Activated T-helper 17 cell treated with anti-CD3 and anti-CD28 coated beads, Interleukin-2, amount 50 U/mL, for 72 hours (primary cell): ENCODE data around the gene KCNJ6. TPM values are rescaled to one million over a fixed set of nuclear protein-coding genes. Genes with fewer than 3 reads are reported as not detected.
A peak's percentile ranks its signal among the peaks of the same experiment; 100 is the strongest.
"Not testable (repeated sequence)": the region's sequence is repeated elsewhere in the genome, so short reads cannot be mapped to it uniquely, and the experiment has no call there.

Experiments used
- ATAC-seq: fragments of 150-1000 bp; cut with Tn5 transposase; replicated peaks from 2 replicates; pipeline ENCODE4 v1.10.0; 2021; ENCODE audit warnings: mild to moderate bottlenecking, moderate library complexity
- H3K27ac Mint-ChIP-seq: one replicate; pipeline ENCODE4 v1.8.0; 2022; ENCODE audit warnings: mixed read lengths
- H3K27me3 Mint-ChIP-seq: one replicate; pipeline ENCODE4 v1.8.0; 2022; ENCODE audit warnings: mixed read lengths
- H3K36me3 Mint-ChIP-seq: one replicate; pipeline ENCODE4 v1.8.0; 2022; ENCODE audit warnings: low read depth, mild to moderate bottlenecking, mixed read lengths
- H3K4me1 Mint-ChIP-seq: one replicate; pipeline ENCODE4 v1.8.0; 2022; ENCODE audit warnings: mixed read lengths
- H3K4me3 Mint-ChIP-seq: one replicate; pipeline ENCODE4 v1.8.0; 2022; ENCODE audit warnings: mild to moderate bottlenecking, mixed read lengths
- H3K9me3 Mint-ChIP-seq: one replicate; pipeline ENCODE4 v1.8.0; 2022; ENCODE audit warnings: mixed read lengths
- total RNA-seq, 2 donors: library from RNA; stranded (reverse); gene quantifications; one replicate each; pipeline ENCODE4 v1.2.3, GENCODE V29; 2022

The KCNJ6 gene
- total RNA-seq, 2 donors from 2014 or later = not detected

DNA sequence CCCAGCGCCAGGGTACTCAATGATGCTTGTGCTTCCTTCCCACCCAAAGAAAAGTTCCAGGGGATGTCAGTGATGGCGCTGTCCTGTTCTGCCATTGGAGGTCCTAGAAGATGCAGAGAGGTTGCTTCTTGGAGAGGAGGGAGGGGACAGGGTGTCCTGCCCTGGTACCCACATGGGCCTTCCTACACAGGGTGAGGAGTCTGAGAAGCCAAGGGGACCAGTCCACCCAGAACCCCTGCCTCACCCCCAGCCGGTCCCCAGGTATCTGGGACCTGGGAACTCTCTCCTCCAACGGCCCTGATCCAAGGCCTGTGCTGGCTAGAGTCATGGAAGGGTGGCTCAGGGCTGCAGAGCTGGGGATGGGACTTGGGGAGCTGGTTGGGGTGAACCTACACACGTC lies 259.4 kb downstream of the KCNJ6 start:
- peaks cover 6% of the 10 kb centered on the region for H3K27me3 Mint-ChIP-seq
- no peak overlapping the region for H3K4me3 Mint-ChIP-seq
- no peaks in the 10 kb centered on the region for H3K4me1 Mint-ChIP-seq
- H3K27ac Mint-ChIP-seq = no peak overlapping the region
- no peak for ATAC-seq
- H3K36me3 Mint-ChIP-seq = no peaks in the 10 kb centered on the region
- H3K9me3 Mint-ChIP-seq = no peaks in the 10 kb centered on the region

DNA sequence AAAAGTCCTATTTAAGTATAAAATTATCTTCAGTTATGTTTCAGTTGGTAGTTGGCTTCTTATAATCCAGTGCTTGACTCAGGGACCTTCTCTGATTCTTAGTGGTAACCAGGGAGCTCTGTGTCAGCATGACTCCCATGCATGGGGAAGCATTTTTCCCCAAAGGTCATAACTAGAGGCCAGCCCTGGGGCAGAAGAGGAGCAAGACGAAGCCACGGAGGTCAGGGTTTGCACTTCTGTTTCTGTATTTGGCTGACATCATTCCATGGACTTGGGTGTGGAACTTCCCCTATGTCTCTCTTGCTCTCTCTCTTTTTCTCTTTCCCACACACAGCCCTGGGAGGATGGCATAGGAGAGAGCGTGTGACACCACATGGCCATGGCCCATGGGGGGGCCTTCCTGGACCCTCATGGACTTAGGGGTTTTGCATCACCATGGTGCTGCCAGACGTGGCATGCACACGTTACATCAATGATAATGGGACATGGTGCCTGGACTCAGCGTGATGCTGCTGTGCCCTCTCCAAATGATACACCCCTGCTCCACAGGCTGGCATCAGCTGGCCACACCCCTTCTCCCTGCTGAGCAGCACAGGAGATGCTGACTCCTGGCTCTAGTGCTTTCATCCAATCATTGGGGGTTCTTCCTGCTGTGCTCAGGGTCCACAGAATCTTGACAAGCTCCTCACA lies 260.5 kb downstream of the KCNJ6 start:
- Mint-ChIP-seq H3K4me3 (no peak overlapping the region), H3K4me1 (no peaks in the 10 kb centered on the region), H3K27me3 (peaks cover 6% of the 10 kb centered on the region), H3K9me3 (no peaks in the 10 kb centered on the region), H3K36me3 (no peaks in the 10 kb centered on the region), H3K27ac (no peak overlapping the region)
- no peak for ATAC-seq

DNA sequence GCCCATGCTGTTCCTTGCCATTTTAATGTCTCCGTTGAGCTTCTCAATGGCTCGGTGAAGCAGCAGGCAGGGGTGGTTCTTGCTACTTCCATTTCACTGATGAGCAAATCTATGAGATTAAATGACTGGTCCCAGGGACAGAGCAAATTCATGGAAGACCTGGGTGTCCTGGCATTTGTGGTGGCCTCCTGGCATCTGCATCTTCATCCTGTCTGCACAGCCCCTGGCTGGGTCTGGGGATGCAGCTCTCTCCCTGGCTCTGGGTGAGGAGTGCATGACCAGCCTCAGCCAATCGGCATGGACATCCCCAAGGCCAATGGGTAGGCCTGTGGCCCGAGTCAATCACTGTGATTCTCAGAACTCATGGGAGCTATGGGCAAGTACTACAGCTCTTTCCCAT lies 261.7 kb downstream of the KCNJ6 start:
- ATAC-seq = no peak
- peaks cover 6% of the 10 kb centered on the region for H3K27me3 Mint-ChIP-seq
- H3K9me3 Mint-ChIP-seq = no peaks in the 10 kb centered on the region
- H3K4me3 Mint-ChIP-seq = no peak overlapping the region
- no peaks in the 10 kb centered on the region for H3K36me3 Mint-ChIP-seq
- H3K27ac Mint-ChIP-seq = no peak overlapping the region
- H3K4me1 Mint-ChIP-seq = no peaks in the 10 kb centered on the region

DNA sequence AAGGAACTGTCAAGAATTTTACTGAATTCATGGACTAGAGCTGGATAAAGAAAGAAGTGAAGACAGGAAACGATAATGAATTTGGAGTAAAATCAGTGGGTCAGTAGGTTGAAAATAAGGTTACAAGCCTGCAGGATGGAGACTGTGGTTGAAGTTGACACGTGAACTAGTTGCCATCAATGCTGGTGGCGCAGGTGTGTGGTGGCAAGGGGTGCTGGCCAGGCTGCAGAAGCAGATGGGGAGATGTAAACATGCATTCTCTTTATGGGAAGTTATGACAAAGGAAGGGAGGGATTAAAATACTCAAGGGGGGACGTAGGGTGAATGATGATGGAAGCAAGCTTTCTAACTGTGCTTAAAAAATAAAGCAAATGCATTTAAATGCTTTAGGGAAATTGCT lies 263.1 kb downstream of the KCNJ6 start:
- H3K4me1 Mint-ChIP-seq = no peaks in the 10 kb centered on the region
- no peaks in the 10 kb centered on the region for H3K36me3 Mint-ChIP-seq
- no peak for ATAC-seq
- no peak overlapping the region for H3K27ac Mint-ChIP-seq
- H3K4me3 Mint-ChIP-seq = no peak overlapping the region
- H3K27me3 Mint-ChIP-seq = peaks cover 6% of the 10 kb centered on the region
- H3K9me3 Mint-ChIP-seq = no peaks in the 10 kb centered on the region

DNA sequence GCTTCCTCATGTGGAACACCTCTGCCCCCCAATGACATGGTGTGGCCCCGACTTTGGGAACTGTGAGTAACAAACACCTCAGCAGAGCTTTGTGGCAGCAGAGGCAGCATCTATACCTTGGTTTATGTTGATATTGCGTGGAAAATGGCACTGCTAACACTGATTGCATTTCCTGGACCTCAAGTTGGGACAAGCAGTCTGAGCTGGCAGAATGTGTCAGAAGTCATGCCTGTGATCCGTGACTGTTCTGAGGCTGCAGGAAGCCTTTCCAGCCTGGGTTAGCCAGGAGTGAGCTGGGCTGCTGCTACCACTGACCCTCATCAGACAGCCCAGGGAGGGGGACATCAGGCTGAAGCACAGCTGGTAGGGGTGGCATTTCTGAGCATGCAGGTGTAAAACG lies 268.5 kb downstream of the KCNJ6 start:
- Mint-ChIP-seq H3K27me3 (peaks cover 17% of the 10 kb centered on the region), H3K36me3 (no peaks in the 10 kb centered on the region), H3K27ac (no peak overlapping the region), H3K4me1 (no peaks in the 10 kb centered on the region), H3K4me3 (no peak overlapping the region), H3K9me3 (no peaks in the 10 kb centered on the region)
- ATAC-seq = no peak

DNA sequence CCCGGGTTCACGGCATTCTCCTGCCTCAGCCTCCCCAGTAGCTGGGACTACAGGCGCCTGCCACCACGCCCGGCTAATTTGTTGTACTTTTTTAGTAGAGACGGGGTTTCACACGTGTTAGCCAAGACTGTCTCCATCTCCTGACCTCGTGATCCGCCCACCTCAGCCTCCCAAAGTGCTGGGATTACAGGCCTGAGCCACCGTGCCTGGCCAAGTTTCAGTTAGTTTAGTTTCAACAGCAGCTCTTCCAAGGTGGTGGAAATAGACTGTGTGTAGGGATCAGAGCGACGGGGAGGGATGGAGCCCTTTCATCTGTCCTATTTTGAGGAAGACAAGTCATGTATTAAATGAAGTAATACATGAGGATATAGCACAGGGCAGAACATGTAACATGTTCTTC lies 269.5 kb downstream of the KCNJ6 start:
- not testable (repeated sequence) for H3K27ac Mint-ChIP-seq, H3K36me3 Mint-ChIP-seq, H3K4me1 Mint-ChIP-seq, H3K9me3 Mint-ChIP-seq, H3K4me3 Mint-ChIP-seq, ATAC-seq
- H3K27me3 Mint-ChIP-seq = peaks cover 27% of the 10 kb centered on the region

DNA sequence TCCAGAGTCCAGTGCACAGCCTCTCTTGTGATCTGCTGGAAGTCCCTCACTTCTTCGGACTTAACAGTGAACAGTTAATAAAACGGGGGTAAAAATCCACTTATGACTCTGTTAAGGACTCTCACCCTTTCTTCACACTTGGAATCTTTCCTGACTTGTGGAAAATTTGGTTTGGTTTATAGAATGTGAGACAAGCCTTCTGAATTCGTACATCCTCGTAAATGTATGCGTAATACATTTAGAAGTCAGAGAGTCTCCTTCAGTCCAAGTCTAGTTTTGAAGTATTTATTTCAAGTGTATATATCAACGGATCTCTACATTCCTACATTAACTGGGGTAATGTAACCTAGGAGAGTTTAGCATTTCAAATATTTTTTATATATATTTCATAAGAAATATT lies 270.4 kb downstream of the KCNJ6 start:
- Mint-ChIP-seq H3K9me3 (no peaks in the 10 kb centered on the region), H3K27ac (no peak overlapping the region), H3K4me1 (no peaks in the 10 kb centered on the region), H3K36me3 (no peaks in the 10 kb centered on the region), H3K4me3 (no peak overlapping the region), H3K27me3 (peaks cover 34% of the 10 kb centered on the region)
- ATAC-seq = no peak

DNA sequence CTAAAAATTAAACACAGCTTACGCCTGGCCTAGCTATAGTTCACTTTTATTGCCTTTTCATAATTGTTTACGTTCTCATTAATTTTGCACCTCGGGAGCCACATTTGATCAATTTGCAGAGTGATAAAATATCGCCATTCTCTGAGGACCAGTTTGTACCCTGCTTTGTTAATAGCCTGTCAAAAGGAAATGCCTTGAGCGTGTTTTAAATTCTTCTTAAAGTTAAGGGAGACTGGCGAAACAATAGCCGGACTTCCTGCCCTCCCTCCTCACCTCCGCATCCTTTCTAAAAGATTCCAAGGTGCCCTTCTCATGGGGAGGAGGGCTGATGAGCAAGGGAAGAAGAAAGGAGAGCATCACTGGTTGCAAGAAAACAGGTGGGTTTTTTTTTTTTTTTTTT lies 271.6 kb downstream of the KCNJ6 start:
- Mint-ChIP-seq H3K9me3 (no peaks in the 10 kb centered on the region), H3K27ac (no peak overlapping the region), H3K4me1 (no peaks in the 10 kb centered on the region), H3K4me3 (no peak overlapping the region), H3K36me3 (no peaks in the 10 kb centered on the region), H3K27me3 (peaks cover 40% of the 10 kb centered on the region)
- no peak for ATAC-seq

DNA sequence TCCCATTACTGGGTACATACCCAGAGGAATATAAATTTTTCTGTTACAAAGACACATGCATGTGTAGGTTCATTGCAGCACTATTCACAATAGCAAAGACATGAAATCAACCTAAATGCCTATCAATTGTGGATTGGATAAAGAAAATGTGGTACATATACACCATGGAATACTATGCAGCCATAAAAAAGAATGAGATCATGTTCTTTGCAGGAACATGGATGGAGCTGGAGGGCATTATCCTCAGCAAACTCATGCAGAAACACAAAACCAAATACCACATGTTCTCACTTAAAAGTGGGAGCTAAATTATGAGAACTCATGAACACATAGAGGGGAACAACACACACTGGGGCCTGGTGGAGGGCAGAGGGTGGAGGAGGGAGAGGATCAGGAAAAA lies 272.4 kb downstream of the KCNJ6 start:
- H3K9me3 Mint-ChIP-seq, H3K4me3 Mint-ChIP-seq, H3K36me3 Mint-ChIP-seq, H3K27ac Mint-ChIP-seq, H3K4me1 Mint-ChIP-seq, ATAC-seq: not testable (repeated sequence)
- peaks cover 41% of the 10 kb centered on the region for H3K27me3 Mint-ChIP-seq

DNA sequence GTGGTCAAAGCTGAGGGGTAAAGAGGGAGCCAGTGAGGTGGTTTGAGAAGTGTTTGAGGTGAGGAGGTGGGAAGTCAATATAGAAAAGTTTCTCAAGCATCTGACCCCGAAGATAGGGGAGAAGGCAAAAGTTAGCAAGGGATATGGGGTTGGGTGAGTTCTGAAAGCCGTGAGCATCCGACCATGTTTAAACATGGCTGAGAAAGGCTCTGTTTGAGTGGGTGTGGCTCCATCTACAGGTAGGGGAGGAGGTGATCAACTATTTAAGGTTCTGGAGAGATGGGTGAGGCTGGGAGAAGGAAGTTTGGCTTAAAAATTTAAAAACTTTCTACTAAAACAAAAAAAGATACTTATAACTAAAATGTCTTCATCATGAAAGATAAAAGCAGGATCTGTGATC lies 273.8 kb downstream of the KCNJ6 start:
- Mint-ChIP-seq H3K4me3 (no peak overlapping the region), H3K27me3 (peaks cover 39% of the 10 kb centered on the region), H3K36me3 (no peaks in the 10 kb centered on the region), H3K27ac (no peak overlapping the region), H3K4me1 (no peaks in the 10 kb centered on the region), H3K9me3 (no peaks in the 10 kb centered on the region)
- peak; percentile 64 for ATAC-seq

DNA sequence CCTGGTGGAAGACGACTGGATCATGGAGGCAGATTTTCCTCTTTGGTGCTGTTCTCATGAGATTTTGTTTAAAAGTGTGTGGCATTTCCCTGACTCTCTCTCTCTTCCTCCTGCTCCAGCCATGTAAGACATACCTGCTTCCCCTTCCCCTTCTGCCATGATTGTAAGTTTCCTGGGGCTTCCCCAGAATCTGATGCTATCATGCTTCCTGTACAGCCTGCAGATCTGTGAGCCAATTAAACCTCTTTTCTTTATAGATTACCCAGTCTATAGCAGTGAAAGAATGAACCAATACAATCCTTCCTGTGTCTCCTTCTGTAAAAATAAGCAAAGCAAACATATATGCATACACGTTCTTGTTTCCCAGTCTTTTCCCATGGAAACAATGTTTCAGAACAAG lies 276.5 kb downstream of the KCNJ6 start:
- no peak for ATAC-seq
- H3K27ac Mint-ChIP-seq = no peak overlapping the region
- H3K36me3 Mint-ChIP-seq = no peaks in the 10 kb centered on the region
- H3K27me3 Mint-ChIP-seq = peaks cover 41% of the 10 kb centered on the region
- H3K4me3 Mint-ChIP-seq = no peak overlapping the region
- no peaks in the 10 kb centered on the region for H3K9me3 Mint-ChIP-seq
- no peaks in the 10 kb centered on the region for H3K4me1 Mint-ChIP-seq

DNA sequence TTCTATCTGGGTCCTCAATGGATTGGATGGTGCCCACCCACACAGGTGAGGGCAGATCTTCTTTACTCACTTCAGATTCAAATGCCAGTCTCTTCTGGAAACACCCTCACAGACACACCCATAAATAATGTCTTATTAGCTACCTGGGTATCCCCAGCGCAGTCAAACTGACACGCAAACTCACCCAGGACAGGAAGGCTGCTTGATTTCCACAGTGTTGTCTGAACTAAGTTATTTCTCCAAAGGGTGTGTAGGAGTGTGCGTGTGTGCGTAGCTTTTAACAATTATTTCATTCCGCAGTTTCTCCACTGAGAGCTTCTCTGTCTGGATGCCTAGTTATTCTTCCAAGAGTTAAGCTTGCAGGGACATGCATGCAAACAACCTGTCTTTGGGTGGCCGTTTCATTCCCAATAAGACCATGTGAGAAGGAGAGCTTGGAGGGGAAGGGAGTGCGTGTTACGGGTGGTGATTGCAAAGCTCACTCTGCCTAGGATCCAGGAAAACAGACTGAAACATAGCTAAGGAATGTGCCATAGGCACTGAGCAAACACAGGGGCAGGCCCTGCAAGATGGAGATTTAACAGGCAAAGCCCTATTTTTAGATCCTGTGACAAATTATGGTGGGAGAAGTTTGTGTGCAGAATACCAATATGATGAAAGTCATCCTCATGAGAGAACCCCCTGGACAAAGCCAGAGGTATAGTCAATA lies 280.0 kb downstream of the KCNJ6 start:
- peaks cover 33% of the 10 kb centered on the region for H3K27me3 Mint-ChIP-seq
- no peak for ATAC-seq
- H3K9me3 Mint-ChIP-seq = no peaks in the 10 kb centered on the region
- H3K36me3 Mint-ChIP-seq = no peaks in the 10 kb centered on the region
- H3K4me3 Mint-ChIP-seq = no peak overlapping the region
- H3K27ac Mint-ChIP-seq = no peak overlapping the region
- peaks cover 4% of the 10 kb centered on the region for H3K4me1 Mint-ChIP-seq

DNA sequence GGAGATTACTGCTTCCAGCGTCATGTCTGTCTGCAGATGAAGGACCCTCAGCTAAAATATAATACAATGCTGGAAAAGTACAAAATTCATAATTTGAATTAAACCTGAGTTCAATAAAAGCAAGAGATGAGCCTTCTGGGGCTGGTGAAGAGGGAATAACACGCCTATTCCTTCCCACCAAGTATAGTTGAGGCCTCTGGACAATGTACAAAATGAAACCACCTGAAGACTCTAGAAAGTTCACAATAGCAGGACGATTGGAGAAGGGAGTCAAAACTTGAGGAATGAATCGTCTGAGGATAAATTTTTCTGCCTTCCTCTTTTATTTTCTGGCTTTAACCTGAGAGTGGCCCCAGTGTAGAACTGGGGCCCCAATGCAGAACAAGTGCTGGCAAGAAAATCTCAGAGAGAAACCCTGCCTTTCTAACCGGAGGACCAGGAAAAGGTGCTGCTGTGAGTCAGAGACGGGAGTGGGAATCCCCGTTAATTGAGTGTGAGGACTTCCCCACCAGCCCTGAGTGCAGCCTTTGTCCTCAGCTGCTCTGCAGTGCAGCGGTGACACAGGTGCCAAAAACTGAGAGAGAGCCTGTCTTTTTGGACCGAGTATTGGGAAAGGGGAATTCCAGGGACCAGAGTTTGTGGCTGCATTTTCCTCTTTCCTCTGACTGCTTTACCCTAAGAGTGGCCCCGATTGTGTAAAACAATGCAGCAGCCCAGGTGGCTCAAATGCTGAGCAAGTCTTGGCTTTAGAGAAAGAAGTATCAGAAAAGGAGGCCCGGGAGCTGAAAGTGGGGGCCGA lies 284.7 kb downstream of the KCNJ6 start:
- H3K27me3 Mint-ChIP-seq = peaks cover 41% of the 10 kb centered on the region
- ATAC-seq = peak; percentile 74
- peaks cover 5% of the 10 kb centered on the region for H3K4me1 Mint-ChIP-seq
- no peak overlapping the region for H3K27ac Mint-ChIP-seq
- no peaks in the 10 kb centered on the region for H3K36me3 Mint-ChIP-seq
- no peaks in the 10 kb centered on the region for H3K9me3 Mint-ChIP-seq
- no peak overlapping the region for H3K4me3 Mint-ChIP-seq

DNA sequence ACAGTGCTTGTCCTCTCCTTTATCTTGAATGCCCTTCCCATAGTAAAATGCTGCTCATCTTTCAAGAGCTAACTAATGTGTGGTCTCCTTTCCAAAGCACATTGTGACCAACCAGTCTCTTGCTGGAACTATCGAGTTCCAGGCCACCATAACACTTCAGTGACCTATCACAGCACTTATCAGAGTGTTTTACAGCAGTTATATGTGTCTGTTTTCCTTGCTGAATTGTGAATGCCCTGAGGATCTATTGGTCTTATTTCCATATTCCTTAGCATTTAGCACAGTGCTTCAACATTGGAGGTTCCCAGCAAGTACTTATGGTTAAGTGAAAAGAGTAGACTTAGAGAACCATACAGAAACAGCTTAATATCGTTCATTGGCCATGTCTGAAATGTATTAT lies 285.4 kb downstream of the KCNJ6 start:
- ATAC-seq = no peak
- H3K27ac Mint-ChIP-seq = no peak overlapping the region
- H3K9me3 Mint-ChIP-seq = no peaks in the 10 kb centered on the region
- H3K27me3 Mint-ChIP-seq = peaks cover 37% of the 10 kb centered on the region
- peaks cover 5% of the 10 kb centered on the region for H3K4me1 Mint-ChIP-seq
- H3K4me3 Mint-ChIP-seq = no peak overlapping the region
- H3K36me3 Mint-ChIP-seq = no peaks in the 10 kb centered on the region

DNA sequence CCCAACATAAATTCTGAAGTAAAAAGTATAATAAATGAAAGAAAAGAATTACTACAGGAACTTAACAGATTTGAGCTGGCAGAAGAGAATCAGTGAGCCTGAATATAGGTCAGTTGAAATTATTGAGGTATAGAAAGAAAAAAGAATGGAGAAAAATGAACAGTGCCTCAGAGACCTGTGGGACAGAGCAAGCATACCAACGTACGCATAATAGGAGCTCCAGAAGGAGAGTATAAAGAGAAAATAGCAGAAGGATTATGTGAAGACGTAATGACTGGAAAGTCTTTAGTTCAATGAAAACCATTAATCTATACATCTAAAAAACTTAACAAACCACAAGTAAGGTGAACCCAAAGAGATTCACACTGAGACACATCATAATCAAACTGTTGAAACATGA lies 287.9 kb downstream of the KCNJ6 start:
- no peaks in the 10 kb centered on the region for H3K9me3 Mint-ChIP-seq
- peaks cover 5% of the 10 kb centered on the region for H3K4me1 Mint-ChIP-seq
- peaks cover 31% of the 10 kb centered on the region for H3K27me3 Mint-ChIP-seq
- H3K4me3 Mint-ChIP-seq = no peak overlapping the region
- H3K27ac Mint-ChIP-seq = no peak overlapping the region
- ATAC-seq = no peak
- H3K36me3 Mint-ChIP-seq = no peaks in the 10 kb centered on the region
